Ovary (tissue), 10 donors: Measurements from ENCODE around the gene NCR3LG1. TPM values are rescaled to one million over a fixed set of nuclear protein-coding genes. Genes with fewer than 3 reads are reported as not detected.
A peak's percentile ranks its signal among the peaks of the same experiment; 100 is the strongest.

Source experiments
- DNase-seq, 5 donors: peaks; one replicate each; pipeline ENCODE4 v3.0.0-alpha.2; 2019 to 2020
- H3K27ac ChIP-seq, 2 donors: fragments of 200-600 bp; one replicate each; pipeline versions ENCODE4 v1.5.1 to v1.8.0; 2019 to 2022
- H3K27me3 ChIP-seq: fragments of 200-600 bp; one replicate; pipeline ENCODE4 v1.8.0; 2022
- H3K36me3 ChIP-seq: fragments of 200-600 bp; sonication (generic); one replicate; pipeline ENCODE4 v1.5.1; 2019
- H3K4me1 ChIP-seq: one replicate; pipeline ENCODE4 v1.8.1; 2013; ENCODE audit warnings: mild to moderate bottlenecking, moderate library complexity; ENCODE audit not compliant: insufficient read depth
- H3K4me3 ChIP-seq: fragments of 200-600 bp; sonication (generic); one replicate; pipeline ENCODE4 v1.5.1; 2017
- H3K9me3 ChIP-seq, 2 donors: fragments of 200-600 bp in 1 of 2; sonication (generic) in 1 of 2; one replicate each; pipeline versions ENCODE4 v1.5.1 to v1.8.1; 2013 to 2019; ENCODE audit warnings: mild to moderate bottlenecking in 1 of 2, moderate library complexity in 1 of 2
- CTCF ChIP-seq, 3 donors: fragments of 450-650 bp in 2 of 3; fragments of 200-600 bp in 1 of 3; IDR thresholded peaks; one replicate each; pipeline versions ENCODE4 v1.5.1 to v1.8.0; 2016 to 2022; ENCODE audit warnings: antibody characterized with exemption in 3 of 3, mild to moderate bottlenecking in 1 of 3
- EP300 ChIP-seq: sonication (generic); formaldehyde crosslinking; IDR thresholded peaks from one replicate; pipeline ENCODE4 v1.6.1; 2017; ENCODE audit warnings: antibody characterized with exemption
- POLR2A ChIP-seq: fragments of 450-650 bp; IDR thresholded peaks from one replicate; pipeline ENCODE4 v1.6.1; 2017; ENCODE audit warnings: antibody characterized with exemption, mild to moderate bottlenecking, moderate library complexity
- WGBS, 3 donors: extraction: QIAGEN DNeasy Blood & Tissue Kit in 1 of 3; methylation state at CpG; one replicate each; pipeline versions ENCODE4 v1.1.5 to v1.1.7; 2013 to 2017; 5-methylcytosine and 5-hydroxymethylcytosine counted together
- intact Hi-C, 4 donors: fragments of 100-400 bp; cut with DNase I; formaldehyde crosslinking; loops; one replicate each; pipeline versions ENCODE4 v1.11.0 to v1.15.1; 2022 to 2023
- long read RNA-seq, 3 donors: library from polyadenylated mRNA in 2 of 3; unstranded in 2 of 3; transcript quantifications; one replicate each; pipeline ENCODE4 v2.0.0 and lab custom pipeline, GENCODE V29; 2021 to 2026
- polyA plus RNA-seq, 2 donors: library from polyadenylated mRNA; stranded (reverse); fragments of 200-250 nt in 1 of 2; fragments of 350-450 nt in 1 of 2; fragmentation: Illumina TruSeq in 1 of 2; extraction: RNeasy Lipid Tissue Mini Kit (QIAGEN cat#74804) in 1 of 2; gene quantifications; one replicate each; pipeline ENCODE4 v1.2.3, GENCODE V29; 2013 to 2014
- total RNA-seq, 7 donors: library from RNA; depleted of rRNA in 2 of 7; stranded (reverse); fragments of >200 nt in 2 of 7; fragmentation: NEBNext Ultra II Directional in 3 of 7; extraction: Animal tissue kit (Norgen Biotek cat#: 25700) in 3 of 7; gene quantifications; one replicate each; pipeline versions ENCODE4 v1.1.0 to v1.2.4, GENCODE V29; 2016 to 2023
- donor health status: DM: no; HTN: no; CAD: no; lungs with moderate emphysema.
- donor health status: DM: no; HTN: no; CAD: no.
- donor health status: Bipolar disorder and iron deficiency.
- donor health status: DM: yes; HTN: yes; CAD: no.
- donor health status: DM: no; HTN: no; CAD: no.
- donor health status: DM: yes; HTN: yes; CAD: no.

NCR3LG1 gene
- total RNA-seq, result 1 to 10 TPM; 2.4 to 7.7 (median 4.0) TPM
- 1 to 10 TPM in 1 of 2 donors, under 1 TPM in 1; 0.75 to 3.5 TPM for polyA plus RNA-seq
- long read RNA-seq, donor 1, partial matches to known transcripts, result 0 of 3 reads
- long read RNA-seq, donor 1, other reads (novel, unspliced or antisense), result 3 of 3 reads
- long read RNA-seq, donor 2, full-length matches to known transcripts, result 1 of 1 reads
- long read RNA-seq, donor 2, partial matches to known transcripts, result 0 of 1 reads
- long read RNA-seq, donor 2, other reads (novel, unspliced or antisense), result 0 of 1 reads
- long read RNA-seq, donor 3, result 0 reads

- intact Hi-C loops, result loop anchor here in 1 of 4 donors (5.0 kb wide), 1 partner anchor 74 kb away; the partner anchor contains the start of gene NUCB2
- H3K4me3 ChIP-seq, result peak within 1 kb of the TSS; percentile 67
- WGBS, 3 donors, result 1 to 3% (median 1%) methylated on average over 41 to 61 of the region's 61 CpGs
- no peaks in the 10 kb centered on the region for H3K36me3 ChIP-seq
- DNase-seq, result peak; percentile 69 to 88 (median 79)
- no peaks in the 10 kb centered on the region for H3K4me1 ChIP-seq
- H3K27me3 ChIP-seq, result no peaks in the 10 kb centered on the region
- H3K9me3 ChIP-seq, result no peaks in the 10 kb centered on the region
- H3K27ac ChIP-seq, result peak within 1 kb of the TSS; percentile 83 to 90
- no peak for TF ChIP-seq CTCF (IDR thresholded peaks at IDR 0.05)
- TF ChIP-seq EP300, result no peak
- peak; percentile 53 for TF ChIP-seq POLR2A
Measured at GRCh38 chr11:17351510-17352176, at the start of gene NCR3LG1. TSS of gene NCR3LG1 (plus strand) at chr11:17351800. CDS start at chr11:17351970, 170 bp downstream.

- H3K4me1 ChIP-seq, result no peaks in the 10 kb centered on the region
- no peak overlapping the region for H3K4me3 ChIP-seq
- DNase-seq, result no peak
- TF ChIP-seq POLR2A (no peak), CTCF (IDR thresholded peaks at IDR 0.05) (no peak), EP300 (no peak)
- no peaks in the 10 kb centered on the region for H3K36me3 ChIP-seq
- no peaks in the 10 kb centered on the region for H3K9me3 ChIP-seq
- H3K27ac ChIP-seq, result no peak overlapping the region
- intact Hi-C loops, result no loop called here
- 94% methylated on average over 8 of the region's 8 CpGs for WGBS, 3 donors
- no peaks in the 10 kb centered on the region for H3K27me3 ChIP-seq
Measured at GRCh38 chr11:17313349-17314231, 38.0 kb upstream of the NCR3LG1 start.

- TF ChIP-seq CTCF (IDR thresholded peaks at IDR 0.05) (no peak), POLR2A (no peak), EP300 (no peak)
- DNase-seq, result no peak
- 6 to 10% (median 9%) methylated on average over 1 of the region's 1 CpG for WGBS, 3 donors
- no peaks in the 10 kb centered on the region for H3K27me3 ChIP-seq
- H3K4me3 ChIP-seq, result no peak overlapping the region
- H3K27ac ChIP-seq, result no peak overlapping the region
- intact Hi-C loops, result no loop called here
- no peaks in the 10 kb centered on the region for H3K36me3 ChIP-seq
- H3K9me3 ChIP-seq, result no peaks in the 10 kb centered on the region
- no peaks in the 10 kb centered on the region for H3K4me1 ChIP-seq
Measured at GRCh38 chr11:17314232-17314547, 37.4 kb upstream of the NCR3LG1 start.

GRCh38 chr11:17314904-17315426 is 36.6 kb upstream of the NCR3LG1 start:
- DNase-seq, result no peak
- H3K4me3 ChIP-seq, result no peak overlapping the region
- no peaks in the 10 kb centered on the region for H3K27me3 ChIP-seq
- no peak overlapping the region for H3K27ac ChIP-seq
- WGBS, 3 donors, result 75 to 80% (median 75%) methylated on average over 1 of the region's 1 CpG
- H3K9me3 ChIP-seq, result no peaks in the 10 kb centered on the region
- H3K4me1 ChIP-seq, result no peaks in the 10 kb centered on the region
- no peaks in the 10 kb centered on the region for H3K36me3 ChIP-seq
- intact Hi-C loops, result no loop called here
- TF ChIP-seq POLR2A (no peak), CTCF (IDR thresholded peaks at IDR 0.05) (no peak), EP300 (no peak)
